Astrocyte of the hippocampus (primary cell): ENCODE data around the gene MPPE1.

ENCODE experiments used
- DNase-seq: peaks from one replicate; pipeline ENCODE4 v3.0.0; 2011; ENCODE audit warnings: low read depth, low spot score

The MPPE1 gene

DNA sequence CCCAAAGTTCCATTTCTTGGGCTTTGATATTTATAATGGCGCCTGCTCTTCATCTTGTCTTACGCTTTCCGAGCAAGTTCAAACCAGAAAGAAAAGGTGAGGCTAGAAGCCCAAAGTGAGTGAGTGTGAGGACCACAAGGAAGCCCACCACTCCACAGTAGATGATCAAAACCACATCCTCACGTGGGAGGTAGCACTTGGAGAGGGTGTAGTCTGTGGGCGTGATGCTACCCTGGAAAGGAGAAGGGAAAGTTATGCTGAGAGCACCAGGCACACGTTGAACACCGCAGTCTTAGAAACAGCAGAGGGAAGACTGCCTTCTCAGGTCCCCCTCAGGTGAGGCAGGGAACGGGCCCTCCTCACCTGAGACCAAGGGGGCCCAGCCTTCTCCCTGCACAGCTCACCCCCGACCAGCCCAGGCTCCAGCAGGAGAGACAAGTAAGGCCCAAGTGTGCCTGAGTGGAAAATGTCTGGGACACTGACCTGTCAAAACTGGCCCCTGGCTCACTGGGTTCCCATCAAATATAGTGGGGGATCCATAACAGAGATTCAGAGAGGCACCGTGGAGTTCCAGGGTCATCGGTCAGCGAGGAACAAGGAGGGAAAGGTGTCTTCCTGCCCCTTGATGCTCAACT lies 23.6 kb downstream of the MPPE1 start:
- no peak for DNase-seq

DNA sequence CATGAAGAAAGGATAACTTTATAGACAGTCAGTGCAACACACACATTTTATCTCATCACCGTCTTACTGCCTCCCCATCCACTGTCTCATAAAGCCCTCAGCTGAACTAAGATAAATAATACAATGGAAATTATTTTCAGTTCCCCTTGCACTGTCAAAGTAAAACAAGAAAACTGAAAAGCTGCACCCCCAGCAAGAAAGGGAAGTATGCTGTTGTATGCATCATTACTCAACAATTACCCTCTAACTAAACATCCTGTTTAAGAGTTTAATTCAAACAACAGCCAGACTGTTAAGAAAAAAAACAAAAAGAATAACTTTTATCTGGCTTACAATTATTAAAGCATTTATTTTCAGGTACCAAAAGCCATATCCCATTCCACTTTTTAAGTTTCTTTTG lies 25.0 kb downstream of the MPPE1 start:
- no peak for DNase-seq

DNA sequence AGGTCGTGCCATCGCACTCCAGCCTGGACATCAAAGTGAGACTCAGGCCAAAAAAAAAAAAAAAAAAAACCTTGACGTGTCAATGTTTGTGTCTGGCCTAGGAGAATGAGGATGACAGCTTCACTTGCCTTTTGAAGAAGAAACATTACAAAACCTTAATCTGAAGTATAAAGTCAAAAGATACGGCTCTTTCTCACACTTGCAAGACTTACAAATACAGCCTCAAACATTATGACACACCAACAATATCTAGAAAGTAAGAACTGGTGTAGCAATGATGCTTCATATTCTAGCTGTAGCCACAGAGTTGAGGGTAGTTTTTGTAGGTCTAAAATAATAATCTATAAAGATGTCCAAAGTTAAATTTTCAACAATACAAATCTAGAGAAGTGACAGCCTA lies 25.5 kb downstream of the MPPE1 start:
- no peak for DNase-seq

DNA sequence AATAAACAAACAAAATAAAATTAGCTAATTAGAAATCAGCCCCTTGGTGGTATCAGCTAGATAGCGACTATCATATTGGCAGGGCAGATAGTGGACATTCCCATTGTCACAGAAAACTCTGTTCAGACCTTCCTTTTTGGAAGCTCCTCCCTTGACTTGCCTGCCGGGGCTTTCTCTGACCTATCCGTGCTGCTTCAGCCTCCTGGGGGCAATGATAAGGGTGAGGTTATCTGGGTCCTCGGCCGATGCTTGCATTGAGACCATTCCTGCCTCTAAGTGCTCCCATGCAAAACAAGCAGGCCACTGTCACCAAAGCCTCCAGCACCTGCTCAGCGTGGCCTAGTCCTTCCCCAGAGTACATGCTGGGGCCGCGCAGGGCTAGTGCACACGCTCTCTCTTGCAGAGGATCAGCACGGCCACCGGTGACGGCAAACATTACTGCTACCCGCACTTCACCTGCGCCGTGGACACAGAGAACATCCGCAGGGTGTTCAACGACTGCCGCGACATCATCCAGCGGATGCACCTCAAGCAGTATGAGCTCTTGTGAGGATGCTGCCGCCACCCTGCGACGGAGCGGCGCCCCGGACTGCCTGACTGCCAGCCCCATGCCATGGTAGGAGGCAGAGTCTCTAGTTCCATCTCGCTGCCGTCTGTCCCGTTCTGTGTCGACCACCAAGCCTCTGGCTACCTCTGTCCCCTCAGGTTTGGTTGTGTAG lies 27.4 kb downstream of the MPPE1 start:
- DNase-seq, result no peak

DNA sequence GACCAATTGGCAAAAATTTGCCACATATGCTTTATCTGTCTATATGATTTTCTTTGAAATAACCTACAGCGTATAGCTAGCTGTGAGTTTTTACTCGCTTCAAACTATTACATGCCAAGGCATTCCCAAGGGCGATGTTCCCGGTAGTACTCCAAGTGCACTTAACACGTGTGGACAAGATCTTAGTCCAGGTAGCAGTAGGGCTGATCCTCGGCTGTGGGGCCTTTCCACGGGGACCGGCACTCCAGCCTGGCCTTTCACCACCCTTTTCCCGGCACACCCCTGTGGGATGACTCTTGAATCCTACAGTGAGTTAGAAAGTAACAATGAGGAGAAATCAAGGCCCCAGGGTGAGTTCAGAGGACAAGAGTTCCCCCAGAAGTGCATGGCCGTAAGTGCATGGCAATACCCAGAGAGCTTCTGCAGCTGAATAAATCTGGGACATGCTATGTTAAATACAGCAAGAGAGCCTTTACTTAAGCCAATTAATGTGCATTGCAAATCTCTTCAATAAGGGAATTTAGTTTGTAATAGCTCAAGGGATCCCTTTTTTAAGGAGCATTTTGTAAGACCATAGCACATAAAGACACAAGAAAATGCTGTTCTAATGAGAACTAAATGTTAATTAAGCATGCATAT lies 30.5 kb downstream of the MPPE1 start:
- DNase-seq, result no peak

DNA sequence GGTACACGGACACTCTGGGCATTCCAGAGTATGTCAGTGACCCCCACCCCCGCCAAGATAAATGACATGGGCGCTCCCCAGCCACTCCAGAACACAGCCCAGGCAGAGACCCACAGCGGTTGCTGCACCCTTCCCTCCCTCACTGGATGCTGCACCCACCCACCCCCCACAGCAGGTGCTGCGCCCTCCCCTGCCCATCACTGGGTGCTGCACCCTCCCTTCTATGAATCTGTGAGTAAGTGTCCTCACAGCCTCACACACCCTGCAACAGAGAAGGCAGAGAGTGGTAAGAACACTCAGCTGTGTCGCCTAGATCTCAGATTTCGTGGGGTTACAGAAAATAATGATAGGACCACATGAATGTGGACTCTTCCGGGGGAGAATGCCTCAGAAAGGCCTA lies 33.4 kb downstream of the MPPE1 start:
- DNase-seq, result no peak

DNA sequence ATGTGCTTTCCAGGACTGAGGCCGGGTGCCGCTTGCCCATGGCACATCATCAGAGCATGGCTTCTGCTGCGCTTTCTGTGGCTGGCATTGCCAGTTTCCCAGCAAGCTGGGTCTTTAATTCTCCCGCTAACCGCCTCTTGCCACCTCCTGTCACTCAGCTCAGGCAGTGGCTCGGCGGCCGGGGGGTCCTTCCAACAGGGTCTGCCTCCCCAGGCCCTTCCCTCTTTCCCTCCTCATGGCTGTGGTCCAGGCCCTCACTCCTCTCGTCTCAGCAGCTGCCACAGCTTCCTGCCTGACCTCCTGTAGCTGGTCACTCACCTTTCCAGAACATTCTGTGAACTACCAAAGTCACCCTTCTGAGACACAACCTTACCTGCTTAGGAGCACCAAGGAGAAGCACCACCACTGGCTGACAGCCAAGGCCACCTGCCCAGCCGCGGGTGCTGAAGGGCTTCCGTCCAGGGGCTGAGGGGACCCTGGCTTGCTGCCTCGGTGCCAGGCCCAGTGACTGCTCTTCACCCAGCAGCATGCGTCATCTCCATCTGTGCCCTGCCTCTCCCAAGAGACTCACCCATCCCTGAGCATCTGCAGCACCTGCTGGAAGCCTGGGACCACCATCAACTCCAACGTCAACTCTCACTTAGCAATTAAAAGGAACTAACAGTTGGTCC lies 34.3 kb downstream of the MPPE1 start:
- DNase-seq, result no peak

DNA sequence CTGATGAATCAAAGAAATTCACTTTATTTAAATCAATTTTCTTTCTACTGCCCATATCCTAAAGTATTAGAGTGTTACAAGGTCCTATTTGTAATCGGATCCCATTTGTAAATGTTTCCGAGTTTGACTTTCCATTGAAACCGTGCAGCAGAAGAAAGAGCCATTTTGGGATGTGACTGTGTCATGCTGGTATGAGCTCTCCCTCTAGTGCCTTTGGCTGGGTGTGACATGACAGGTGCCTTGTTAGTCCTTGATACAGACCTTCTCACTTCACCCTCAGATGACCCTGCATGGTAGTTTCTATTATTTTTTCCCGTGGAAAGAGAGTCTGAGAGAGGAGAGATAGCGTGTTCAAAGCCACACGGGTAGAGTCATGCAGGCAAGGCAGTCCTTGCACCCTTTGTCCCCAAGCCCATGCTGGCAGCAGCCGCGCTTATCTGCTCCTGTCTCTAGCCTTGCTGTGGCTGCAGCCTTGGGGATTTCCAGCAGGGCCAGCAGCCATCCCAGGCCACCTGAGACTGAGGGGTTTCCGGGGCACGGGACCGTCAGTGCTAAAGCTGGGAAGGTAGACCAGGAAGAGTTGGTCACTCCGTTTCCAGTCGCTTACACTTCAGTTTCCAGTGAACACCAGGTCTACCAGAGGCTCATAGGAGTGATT lies 35.5 kb downstream of the MPPE1 start:
- DNase-seq, result no peak

DNA sequence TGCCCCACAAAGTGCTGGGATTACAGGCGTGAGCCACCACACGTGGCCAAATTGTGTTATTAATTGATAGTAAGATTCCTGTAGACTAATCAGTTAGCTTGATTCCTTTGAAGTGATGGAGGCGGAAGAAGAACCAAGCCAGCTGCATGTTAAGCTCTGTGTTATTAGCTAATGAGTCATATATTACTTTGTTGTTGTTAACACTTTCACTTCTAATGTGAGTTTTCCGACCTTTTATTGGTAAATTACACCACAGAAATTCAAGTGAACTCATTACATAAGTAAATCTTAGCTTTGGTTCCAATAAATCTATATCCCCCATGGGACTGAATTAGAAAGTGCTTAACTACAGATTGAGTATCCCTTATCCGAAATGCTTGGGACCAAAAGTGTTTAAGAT lies 36.6 kb downstream of the MPPE1 start:
- no peak for DNase-seq

DNA sequence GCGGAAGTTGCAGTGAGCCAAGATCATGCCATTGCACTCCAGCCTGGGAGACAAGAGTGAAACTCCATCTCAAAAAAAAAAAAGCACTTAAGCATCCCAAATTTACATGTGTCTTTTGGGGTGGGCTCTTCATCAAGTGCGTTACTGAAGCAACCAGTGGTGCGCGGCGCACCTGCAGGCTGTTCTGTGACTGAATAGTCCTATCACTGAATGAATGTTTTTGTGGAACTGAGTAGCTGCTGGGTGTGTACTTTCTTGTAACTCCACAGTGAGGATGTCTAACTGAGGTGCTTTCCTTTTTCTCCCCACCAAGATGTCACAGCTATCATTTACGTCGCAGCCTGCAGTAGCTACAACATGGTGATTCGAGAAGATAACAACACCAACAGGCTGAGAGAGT lies 39.9 kb downstream of the MPPE1 start:
- DNase-seq, result no peak

DNA sequence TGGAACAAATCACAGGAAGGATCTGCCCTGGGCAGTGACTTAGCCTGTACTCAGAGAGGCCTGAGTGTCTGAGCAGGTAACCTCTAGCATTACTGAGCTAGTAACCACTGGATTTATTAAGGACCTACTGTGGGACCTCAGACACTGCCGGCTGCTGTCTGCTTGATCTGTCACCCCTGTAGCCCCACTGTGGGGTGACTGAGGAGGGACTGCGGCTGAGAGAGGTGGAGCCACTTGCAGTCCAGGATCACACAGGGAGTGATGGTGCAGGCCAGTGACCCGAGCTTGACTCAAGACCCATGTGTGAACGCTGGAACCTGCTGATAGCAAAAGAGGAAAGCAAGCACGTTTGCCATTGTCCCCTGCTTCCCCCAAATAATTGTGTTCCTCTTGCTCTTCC lies 41.4 kb downstream of the MPPE1 start:
- no peak for DNase-seq

DNA sequence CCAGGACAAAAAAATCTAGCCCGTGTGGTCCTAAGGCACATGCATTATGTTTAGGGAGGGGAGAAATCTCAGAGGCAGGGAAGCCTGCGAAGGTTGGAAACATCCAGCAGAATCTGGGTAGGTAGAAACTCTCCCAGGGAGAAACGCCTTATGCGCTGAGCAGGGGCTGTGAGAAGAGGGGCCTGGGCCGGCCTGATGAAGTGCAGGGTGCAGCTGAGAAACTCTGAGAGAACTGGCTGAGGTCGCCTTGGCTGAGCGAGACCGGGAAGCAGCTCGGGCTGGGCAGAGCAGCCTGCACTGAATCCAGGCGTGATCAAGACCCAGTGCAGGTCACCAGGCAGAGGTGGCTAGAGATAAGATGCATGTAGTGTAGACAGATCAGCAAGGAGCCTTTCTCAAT lies 41.8 kb downstream of the MPPE1 start:
- no peak for DNase-seq

DNA sequence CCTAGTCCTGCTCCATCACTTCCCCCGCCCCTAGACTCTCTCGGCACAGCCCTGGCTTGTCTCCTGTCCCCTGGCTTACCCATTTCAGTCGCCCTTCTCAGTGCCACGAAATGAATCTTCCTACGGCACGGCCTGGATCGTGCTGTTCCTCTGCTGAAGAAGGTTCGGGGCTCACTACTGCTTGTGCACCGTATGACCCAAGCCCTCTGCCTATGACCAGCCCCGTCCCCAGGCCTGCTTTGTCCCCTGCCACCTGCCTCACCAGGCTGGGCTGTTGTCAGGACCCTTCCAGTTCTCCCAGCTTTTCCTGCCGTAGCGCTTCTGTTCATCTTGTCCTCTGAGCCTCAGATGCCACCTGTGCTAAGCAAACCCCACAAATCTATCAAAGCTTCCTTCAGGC lies 43.0 kb downstream of the MPPE1 start:
- no peak for DNase-seq

DNA sequence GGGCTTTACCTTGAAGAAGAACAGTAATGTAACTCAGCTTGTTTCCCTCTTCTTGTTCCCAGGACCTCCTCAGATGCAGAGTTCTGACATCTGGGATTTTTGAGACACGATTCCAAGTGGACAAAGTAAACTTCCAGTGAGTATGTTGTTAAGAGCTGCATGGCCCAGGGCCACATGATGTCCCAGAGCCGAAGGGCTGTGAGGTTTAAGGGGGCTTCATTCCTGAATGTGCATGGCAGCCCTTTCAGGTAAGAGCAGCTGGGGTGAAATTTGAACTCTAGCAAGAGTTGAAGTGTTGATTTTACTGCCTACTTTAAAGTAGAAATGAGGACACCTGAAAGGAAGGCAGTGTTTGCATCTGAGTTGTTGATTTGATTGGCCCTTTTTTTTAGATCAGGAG lies 43.6 kb downstream of the MPPE1 start:
- no peak for DNase-seq

DNA sequence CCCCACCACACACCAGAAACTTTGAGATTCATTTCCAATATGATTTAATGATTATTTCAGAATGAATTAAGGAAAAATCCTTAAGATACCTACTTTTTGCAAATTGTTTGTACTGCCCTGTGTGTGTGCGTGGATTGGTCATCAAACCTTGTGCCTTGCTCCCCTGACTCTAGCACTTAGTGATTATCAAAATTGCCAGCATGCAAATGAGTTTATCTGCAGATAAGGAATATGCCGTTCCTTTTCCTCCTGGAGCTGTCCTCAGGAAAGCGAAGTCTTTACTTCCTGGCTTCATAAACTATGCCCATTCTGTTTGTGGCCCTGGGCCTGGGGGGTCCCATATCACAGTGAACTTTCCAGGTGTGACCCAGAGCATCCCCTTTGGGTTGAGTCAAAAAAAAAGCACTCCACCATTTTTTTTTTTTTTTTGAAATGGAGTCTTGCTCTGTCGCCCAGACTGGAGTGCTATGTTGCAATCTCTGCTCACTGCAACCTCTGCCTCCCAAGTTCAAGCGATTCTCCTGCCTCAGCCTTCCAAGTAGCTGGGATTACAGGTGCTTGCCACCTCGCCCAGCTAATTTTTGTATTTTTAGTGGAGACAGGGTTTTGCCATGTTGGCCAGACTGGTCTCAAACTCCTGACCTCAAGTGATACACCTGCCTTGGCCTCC lies 45.5 kb downstream of the MPPE1 start:
- DNase-seq, result no peak

DNA sequence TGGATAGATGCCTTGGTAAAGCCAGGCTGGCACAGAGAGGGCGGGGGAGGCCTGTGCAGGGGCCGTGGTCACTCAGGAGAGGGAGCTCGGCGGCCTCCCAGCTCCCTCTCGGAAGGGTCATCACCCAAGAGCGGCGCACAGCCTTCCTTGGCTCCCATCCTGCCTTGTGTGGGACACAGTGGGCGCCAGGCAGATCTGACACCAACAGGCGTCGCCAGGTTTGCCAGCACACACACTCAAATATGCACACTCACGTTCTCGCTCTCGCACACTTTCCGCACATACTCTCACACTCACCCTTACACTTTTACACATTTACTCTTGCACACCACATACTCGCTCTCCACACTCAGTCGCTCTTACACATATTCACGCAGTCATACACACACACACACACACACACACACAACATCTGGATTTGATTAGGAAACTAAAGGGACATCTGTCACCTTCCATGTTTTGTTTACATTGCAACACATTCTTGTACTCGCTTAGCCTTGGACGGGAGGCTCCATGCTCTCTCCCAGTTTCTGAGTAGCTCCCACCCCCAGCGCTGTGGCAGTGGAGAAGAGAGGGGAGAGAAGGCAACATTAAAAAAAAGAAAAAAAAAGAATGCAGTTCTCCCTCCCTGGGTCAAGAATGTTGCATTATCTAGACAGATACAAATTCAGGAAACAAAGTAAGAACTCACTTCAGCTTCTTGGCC lies 46.4 kb downstream of the MPPE1 start:
- no peak for DNase-seq

DNA sequence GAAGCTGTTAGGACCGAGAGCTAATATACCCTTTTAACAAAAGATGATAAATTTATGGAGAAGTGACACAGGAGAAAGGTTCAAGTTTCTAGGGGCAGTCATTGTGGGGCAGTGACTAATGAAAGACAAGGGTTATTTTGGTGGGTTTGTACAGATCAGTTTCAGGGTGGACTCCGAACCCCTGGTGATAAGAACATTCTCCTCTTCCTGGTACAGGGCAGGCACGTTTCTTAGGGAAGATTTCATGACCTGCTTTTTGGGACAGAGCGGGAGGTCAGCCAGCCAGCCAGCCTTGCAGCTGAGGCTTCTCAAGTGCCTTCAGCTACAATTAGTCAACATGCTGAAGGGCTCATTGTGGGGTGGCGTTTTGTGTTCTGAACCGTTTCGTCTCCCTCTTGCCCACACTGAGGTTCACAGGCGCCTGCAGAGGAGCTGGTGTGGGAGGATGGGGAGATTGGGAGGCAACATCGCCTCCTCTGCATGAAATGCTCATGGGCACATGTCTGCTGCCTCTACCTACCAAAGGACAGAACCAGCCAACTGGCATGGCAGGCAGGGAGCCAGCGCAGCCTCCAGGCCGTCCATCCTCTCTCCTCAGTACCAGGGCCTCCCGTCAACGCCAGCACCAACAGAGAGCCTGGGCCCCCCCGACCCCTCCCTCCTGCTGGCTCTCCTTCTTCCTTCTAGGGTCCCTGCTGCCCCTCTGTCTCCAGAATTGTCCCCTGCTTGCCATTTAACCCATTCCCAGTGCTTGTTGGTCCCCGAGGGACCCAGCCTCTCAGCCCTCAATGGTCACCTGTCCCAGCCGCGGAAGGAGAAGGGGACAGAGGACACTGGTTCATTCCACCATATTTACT lies 47.3 kb downstream of the MPPE1 start:
- DNase-seq, result no peak

DNA sequence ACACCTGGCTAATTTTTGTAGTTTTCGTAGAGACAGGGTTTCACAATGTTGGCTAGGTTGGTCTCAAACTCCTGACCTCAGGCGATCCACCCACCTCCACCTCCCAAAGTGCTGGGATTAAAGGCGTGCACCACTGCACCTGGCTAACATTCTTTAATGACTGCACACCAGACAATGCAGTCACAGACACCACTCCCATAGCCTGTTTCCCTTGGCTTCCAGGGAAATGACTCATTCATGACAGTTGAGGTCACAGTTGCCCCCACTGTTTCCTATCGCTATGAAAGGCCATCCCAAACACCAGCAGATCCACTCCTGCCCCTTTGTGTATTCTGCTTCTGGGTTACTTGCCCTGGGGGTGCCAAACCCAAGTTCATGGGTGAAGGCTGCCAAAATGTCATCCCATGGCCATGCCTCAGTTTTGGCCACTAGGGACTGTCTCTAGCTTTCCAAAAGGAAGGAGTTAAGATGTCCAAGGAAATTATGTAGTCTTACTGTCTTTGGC lies 48.2 kb downstream of the MPPE1 start:
- DNase-seq, result peak; percentile 60

DNA sequence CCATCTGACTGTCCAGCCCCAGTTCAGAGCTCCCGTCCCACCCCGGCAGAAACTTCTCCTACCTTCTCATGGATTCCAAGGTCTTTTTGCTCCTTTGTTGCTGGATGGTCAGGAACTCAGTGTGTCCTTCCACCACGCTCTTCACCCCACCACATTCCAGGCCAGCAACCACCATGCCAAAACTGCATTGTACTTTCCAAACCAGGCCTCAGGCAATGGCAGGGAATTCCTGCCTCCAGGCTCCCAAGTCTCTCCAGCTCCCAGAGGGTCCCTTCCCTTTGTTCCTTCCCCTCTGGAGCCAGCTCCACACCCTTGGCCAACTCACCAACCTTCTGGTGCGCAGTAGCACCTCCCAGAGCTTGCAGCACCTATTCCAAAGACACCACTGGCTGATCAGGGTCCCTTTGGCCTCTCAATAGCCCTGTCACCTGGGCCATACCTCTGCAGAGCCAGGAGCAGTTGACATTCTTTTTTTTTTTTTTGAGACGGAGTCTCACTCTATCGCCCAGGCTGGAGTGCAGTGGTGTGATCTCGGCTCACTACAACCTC lies 48.8 kb downstream of the MPPE1 start:
- DNase-seq, result no peak
